ENCODE data around the gene MPG. TPM values are rescaled to one million over a fixed set of nuclear protein-coding genes. Genes with fewer than 3 reads are reported as not detected.

MPG gene
- total RNA-seq, 1 donor from 2014 or later = 21.2 TPM

GRCh38 chr16:60166-60565 lies 17.9 kb upstream of the MPG start:
- H3K36me3 Mint-ChIP-seq = peaks cover 15% of the 10 kb centered on the region
- H3K27me3 ChIP-seq = no peaks in the 10 kb centered on the region
- H3K36me3 ChIP-seq = no peaks in the 10 kb centered on the region
- H4K20me1 ChIP-seq (ENCODE audit: low read depth) = peaks cover 3% of the 10 kb centered on the region
- DNase-seq (ENCODE audit: low spot score) = no peak
- peaks cover 3% of the 10 kb centered on the region for H3F3A ChIP-seq (ENCODE audit: low read depth)
- no peak overlapping the region for H3K9ac ChIP-seq
- H3K9me3 ChIP-seq (ENCODE audit: low read depth) = no peaks in the 10 kb centered on the region
- H3K27ac Mint-ChIP-seq = no peak overlapping the region
- no peak overlapping the region for H3K4me2 ChIP-seq
- no peak overlapping the region for H3K4me3 Mint-ChIP-seq
- peaks cover 2% of the 10 kb centered on the region for H3K27me3 Mint-ChIP-seq (ENCODE audit: insufficient read depth, low read depth)
- no peak overlapping the region for H3K4me3 ChIP-seq
- TF ChIP-seq EZH2phosphoT487 (IDR thresholded peaks at IDR 0.05) = no peak
- TF ChIP-seq CTCF (IDR thresholded peaks at IDR 0.05) = no peak
- TF ChIP-seq EZH2 (IDR thresholded peaks at IDR 0.05) = no peak
- H3K4me1 ChIP-seq = no peaks in the 10 kb centered on the region
- no peak overlapping the region for H2AFZ ChIP-seq (replicated peaks)
- no peaks in the 10 kb centered on the region for H3K9me3 Mint-ChIP-seq
- no peak overlapping the region for H3K27ac ChIP-seq
- H3K4me1 Mint-ChIP-seq = no peaks in the 10 kb centered on the region
- H3K79me2 ChIP-seq (ENCODE audit: low read depth) = no peaks in the 10 kb centered on the region

GRCh38 chr16:60929-61878 lies 16.8 kb upstream of the MPG start:
- Histone ChIP-seq H4K20me1 (ENCODE audit: low read depth) (peaks cover 12% of the 10 kb centered on the region), H3K27me3 (no peaks in the 10 kb centered on the region), H3K79me2 (ENCODE audit: low read depth) (no peaks in the 10 kb centered on the region), H3K4me1 (no peaks in the 10 kb centered on the region), H3K4me3 (no peak overlapping the region), H3K27ac (no peak overlapping the region), H2AFZ (replicated peaks) (no peak overlapping the region), H3K9me3 (ENCODE audit: low read depth) (no peaks in the 10 kb centered on the region), H3K9ac (no peak overlapping the region), H3F3A (ENCODE audit: low read depth) (no peaks in the 10 kb centered on the region), H3K4me2 (no peak overlapping the region), H3K36me3 (no peaks in the 10 kb centered on the region)
- Mint-ChIP-seq H3K27me3 (ENCODE audit: insufficient read depth, low read depth) (peaks cover 2% of the 10 kb centered on the region), H3K4me1 (peaks cover 5% of the 10 kb centered on the region), H3K9me3 (no peaks in the 10 kb centered on the region), H3K4me3 (no peak overlapping the region), H3K27ac (no peak overlapping the region), H3K36me3 (peaks cover 12% of the 10 kb centered on the region)
- no peak for DNase-seq (ENCODE audit: low spot score)
- TF ChIP-seq EZH2 (IDR thresholded peaks at IDR 0.05) (no peak), CTCF (IDR thresholded peaks at IDR 0.05) (no peak), EZH2phosphoT487 (IDR thresholded peaks at IDR 0.05) (no peak)

- H3K27ac Mint-ChIP-seq = no peak overlapping the region
- DNase-seq (ENCODE audit: low spot score) = no peak
- no peak overlapping the region for H3K4me3 Mint-ChIP-seq
These were observed 16.1 kb upstream of the MPG start for GRCh38 chr16:61879-62281.

More at GRCh38 chr16:61879-62281, 16.1 kb upstream of the MPG start:
- Histone ChIP-seq H3K4me2 (no peak overlapping the region), H3K27ac (no peak overlapping the region), H2AFZ (replicated peaks) (no peak overlapping the region), H4K20me1 (ENCODE audit: low read depth) (peaks cover 13% of the 10 kb centered on the region), H3K79me2 (ENCODE audit: low read depth) (no peaks in the 10 kb centered on the region), H3K9ac (no peak overlapping the region), H3K27me3 (no peaks in the 10 kb centered on the region), H3F3A (ENCODE audit: low read depth) (no peaks in the 10 kb centered on the region), H3K36me3 (no peaks in the 10 kb centered on the region), H3K4me3 (no peak overlapping the region), H3K9me3 (ENCODE audit: low read depth) (no peaks in the 10 kb centered on the region), H3K4me1 (no peaks in the 10 kb centered on the region)
- TF ChIP-seq EZH2phosphoT487 (IDR thresholded peaks at IDR 0.05) = no peak
- Mint-ChIP-seq H3K4me1 (peaks cover 5% of the 10 kb centered on the region), H3K9me3 (no peaks in the 10 kb centered on the region), H3K36me3 (peaks cover 12% of the 10 kb centered on the region), H3K27me3 (ENCODE audit: insufficient read depth, low read depth) (peaks cover 4% of the 10 kb centered on the region)
